NB4 (cell line): Measurements from ENCODE around the gene C4orf33.

Experiments used
- MYC ChIP-seq: IDR thresholded peaks from 2 replicates; pipeline ENCODE4 v1.6.1; 2011; ENCODE audit warnings: low read depth, low read length
- POLR2A ChIP-seq: IDR thresholded peaks from 2 replicates; pipeline ENCODE4 v1.6.1; 2011; ENCODE audit warnings: mild to moderate bottlenecking; ENCODE audit not compliant: insufficient read length; ENCODE audit errors: extremely low read depth
- TF ChIP-seq, protein P1 (sequence below): IDR thresholded peaks from one replicate; pipeline ENCODE4 v1.5.1; 2012; ENCODE audit warnings: low read depth, low read length
- TF ChIP-seq, protein P2 (sequence below): IDR thresholded peaks from 2 replicates; pipeline ENCODE4 v1.6.1; 2011; ENCODE audit warnings: low read depth, low read length

DNA sequence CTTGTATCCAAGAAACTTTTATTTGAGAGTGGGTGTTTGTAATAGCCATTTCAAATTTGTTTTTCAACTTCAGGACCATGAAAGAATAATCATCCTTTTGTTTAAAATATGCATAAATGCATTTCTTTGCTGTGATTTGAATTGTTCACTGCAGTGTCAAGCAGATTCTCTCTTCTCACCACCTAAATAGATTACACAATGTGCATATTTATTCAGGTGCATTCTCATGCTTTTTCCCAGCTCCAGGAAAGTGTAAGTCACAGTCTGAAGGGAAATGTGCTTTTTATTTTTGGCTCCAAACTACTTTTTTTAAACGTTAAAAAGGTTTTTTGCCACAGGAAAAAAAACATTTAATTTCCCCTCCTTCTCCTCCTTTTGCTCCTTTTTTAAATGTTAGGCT is 17.5 kb downstream of the C4orf33 start:
- TF ChIP-seq POLR2A: no peak
- TF ChIP-seq, protein P1, sequence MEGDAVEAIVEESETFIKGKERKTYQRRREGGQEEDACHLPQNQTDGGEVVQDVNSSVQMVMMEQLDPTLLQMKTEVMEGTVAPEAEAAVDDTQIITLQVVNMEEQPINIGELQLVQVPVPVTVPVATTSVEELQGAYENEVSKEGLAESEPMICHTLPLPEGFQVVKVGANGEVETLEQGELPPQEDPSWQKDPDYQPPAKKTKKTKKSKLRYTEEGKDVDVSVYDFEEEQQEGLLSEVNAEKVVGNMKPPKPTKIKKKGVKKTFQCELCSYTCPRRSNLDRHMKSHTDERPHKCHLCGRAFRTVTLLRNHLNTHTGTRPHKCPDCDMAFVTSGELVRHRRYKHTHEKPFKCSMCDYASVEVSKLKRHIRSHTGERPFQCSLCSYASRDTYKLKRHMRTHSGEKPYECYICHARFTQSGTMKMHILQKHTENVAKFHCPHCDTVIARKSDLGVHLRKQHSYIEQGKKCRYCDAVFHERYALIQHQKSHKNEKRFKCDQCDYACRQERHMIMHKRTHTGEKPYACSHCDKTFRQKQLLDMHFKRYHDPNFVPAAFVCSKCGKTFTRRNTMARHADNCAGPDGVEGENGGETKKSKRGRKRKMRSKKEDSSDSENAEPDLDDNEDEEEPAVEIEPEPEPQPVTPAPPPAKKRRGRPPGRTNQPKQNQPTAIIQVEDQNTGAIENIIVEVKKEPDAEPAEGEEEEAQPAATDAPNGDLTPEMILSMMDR: no peak
- TF ChIP-seq, protein P2, sequence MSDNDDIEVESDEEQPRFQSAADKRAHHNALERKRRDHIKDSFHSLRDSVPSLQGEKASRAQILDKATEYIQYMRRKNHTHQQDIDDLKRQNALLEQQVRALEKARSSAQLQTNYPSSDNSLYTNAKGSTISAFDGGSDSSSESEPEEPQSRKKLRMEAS: no peak
- no peak for TF ChIP-seq MYC
